IMR-90 (cell line): Measurements from ENCODE around the gene SLC2A3. TPM values are rescaled to one million over a fixed set of nuclear protein-coding genes. Genes with fewer than 3 reads are reported as not detected.

Experiments used
- ATAC-seq: fragments of 200-7000 bp; cut with Tn5 transposase; 2 replicates; pipeline ENCODE4 v1.9.1; 2020; ENCODE audit warnings: low read depth, mild to moderate bottlenecking, moderate library complexity
- BruUV-seq: library from RNA; stranded (reverse); fragments of 400-500 nt; replicated peaks from 2 replicates; lab custom pipeline; 2021; lab: Mats Ljungman, UMichigan
- CTCF ChIA-PET: fragments of 300-600 bp; formaldehyde crosslinking; extraction: SDS; loops from one replicate; lab custom pipeline; 2021; ENCODE audit warnings: antibody characterized with exemption; lab: Yijun Ruan, JAX
- POLR2A ChIA-PET: fragments of 300-600 bp; sonication (Branson Sonifier 250); formaldehyde crosslinking; loops from one replicate; lab custom pipeline; 2022; ENCODE audit warnings: antibody characterized with exemption; ENCODE audit not compliant: unreplicated experiment; lab: Charles Lee
- DNase-seq: peaks from one replicate; pipeline ENCODE4 v3.0.0; 2013
- H2AFZ ChIP-seq: replicated peaks from 2 replicates; pipeline ENCODE3; 2013; ENCODE audit warnings: low read length, mild to moderate bottlenecking; ENCODE audit not compliant: poor library complexity
- H2AK5ac ChIP-seq: 2 replicates; pipeline ENCODE4 v1.6.1; 2013; ENCODE audit warnings: low read depth, low read length, inconsistent platforms
- H2AK9ac ChIP-seq: replicated peaks from 2 replicates; pipeline ENCODE3; 2013; ENCODE audit warnings: mild to moderate bottlenecking, low read depth, low read length, moderate library complexity; ENCODE audit not compliant: poor library complexity
- H2BK120ac ChIP-seq: 2 replicates; pipeline ENCODE4 v1.6.1; 2013; ENCODE audit warnings: low read depth, low read length, inconsistent platforms
- H2BK15ac ChIP-seq: 3 replicates; pipeline ENCODE4 v1.6.1; 2013; ENCODE audit warnings: low read depth, low read length, inconsistent platforms
- H2BK20ac ChIP-seq: 2 replicates; pipeline ENCODE4 v1.6.1; 2013; ENCODE audit warnings: low read depth, mild to moderate bottlenecking, inconsistent platforms, low read length, moderate library complexity
- H2BK5ac ChIP-seq: 2 replicates; pipeline ENCODE4 v1.6.1; 2013; ENCODE audit warnings: mild to moderate bottlenecking, low read depth, low read length, inconsistent platforms; ENCODE audit not compliant: poor library complexity, severe bottlenecking
- H3K14ac ChIP-seq: replicated peaks from 2 replicates; pipeline ENCODE4 v1.6.1; 2013; ENCODE audit warnings: low read depth, low read length, inconsistent platforms
- H3K18ac ChIP-seq: 2 replicates; pipeline ENCODE4 v1.6.1; 2013; ENCODE audit warnings: low read depth, low read length, control low read depth
- H3K23ac ChIP-seq: 2 replicates; pipeline ENCODE4 v1.6.1; 2013; ENCODE audit warnings: low read depth, low read length, inconsistent platforms
- H3K27ac ChIP-seq: 2 replicates; pipeline ENCODE4 v1.5.1; 2013; ENCODE audit warnings: mild to moderate bottlenecking, control low read depth, low read length; ENCODE audit not compliant: insufficient read depth
- H3K27me3 ChIP-seq: 2 replicates; pipeline ENCODE4 v1.6.1; 2013; ENCODE audit warnings: low read length; ENCODE audit not compliant: control insufficient read depth, insufficient read depth
- H3K36me3 ChIP-seq: 2 replicates; pipeline ENCODE4 v1.6.1; 2013; ENCODE audit warnings: low read length, mixed read lengths; ENCODE audit not compliant: control insufficient read depth, insufficient read depth
- H3K4ac ChIP-seq: 2 replicates; pipeline ENCODE4 v1.6.1; 2013; ENCODE audit warnings: low read depth, low read length, inconsistent platforms
- H3K4me1 ChIP-seq: 2 replicates; pipeline ENCODE4 v1.6.1; 2013; ENCODE audit warnings: low read length, mixed read lengths; ENCODE audit not compliant: control insufficient read depth, insufficient read depth
- H3K4me2 ChIP-seq: 2 replicates; pipeline ENCODE4 v1.6.1; 2013; ENCODE audit warnings: low read depth, mild to moderate bottlenecking, control low read depth, low read length, moderate library complexity
- H3K4me3 ChIP-seq: 2 replicates; pipeline ENCODE4 v1.5.1; 2013; ENCODE audit warnings: low read depth, mild to moderate bottlenecking, control low read depth, low read length, moderate library complexity; ENCODE audit not compliant: insufficient read depth
- H3K56ac ChIP-seq: 2 replicates; pipeline ENCODE4 v1.6.1; 2013; ENCODE audit warnings: low read length, inconsistent platforms; ENCODE audit not compliant: insufficient read depth; ENCODE audit errors: extremely low read depth
- H3K79me1 ChIP-seq, 2 experiments: 2 replicates each; pipeline ENCODE4 v1.6.1; 2013; ENCODE audit warnings: low read length in 2 of 2, inconsistent platforms in 1 of 2, low read depth in 1 of 2
- H3K9ac ChIP-seq: 2 replicates; pipeline ENCODE4 v1.6.1; 2013; ENCODE audit warnings: low read depth, low read length, control low read depth
- H3K9me1 ChIP-seq: 2 replicates; pipeline ENCODE4 v1.6.1; 2013; ENCODE audit warnings: low read length, inconsistent platforms; ENCODE audit not compliant: insufficient read depth
- H3K9me3 ChIP-seq: 2 replicates; pipeline ENCODE4 v1.6.1; 2013; ENCODE audit warnings: low read length; ENCODE audit not compliant: control insufficient read depth, insufficient read depth
- H4K20me1 ChIP-seq: 2 replicates; pipeline ENCODE4 v1.6.1; 2013; ENCODE audit warnings: low read length, inconsistent platforms; ENCODE audit not compliant: insufficient read depth
- H4K5ac ChIP-seq: 2 replicates; pipeline ENCODE4 v1.6.1; 2013; ENCODE audit warnings: mild to moderate bottlenecking, low read depth, low read length, control low read depth
- H4K8ac ChIP-seq, 2 experiments: 2 replicates each; pipeline ENCODE4 v1.6.1; 2013; ENCODE audit warnings: low read depth in 2 of 2, low read length in 2 of 2, control low read depth in 1 of 2, inconsistent platforms in 1 of 2
- H4K91ac ChIP-seq: 2 replicates; pipeline ENCODE4 v1.6.1; 2013; ENCODE audit warnings: low read depth, low read length, inconsistent platforms; ENCODE audit not compliant: insufficient read depth
- CHD1 ChIP-seq: IDR thresholded peaks from 2 replicates; pipeline ENCODE4 v1.6.1; 2012; ENCODE audit warnings: low read depth, low read length, improper control_type of control experiment
- CTCF ChIP-seq: conservative IDR thresholded peaks from 2 replicates; pipeline ENCODE4 v1.5.1; 2012; ENCODE audit warnings: mild to moderate bottlenecking, low read depth, low read length, improper control_type of control experiment
- WGBS, 2 experiments: methylation state at CpG; one replicate each; pipeline versions ENCODE4 v1.1.5 to v1.1.7; 2013; ENCODE audit warnings: missing lambda C conversion rate in 2 of 2; ENCODE audit not compliant: insufficient read length in 1 of 2; ENCODE audit errors: extremely low coverage in 2 of 2; 5-methylcytosine and 5-hydroxymethylcytosine counted together
- dilution Hi-C: fragments of 300-500 bp; cut with HindIII; formaldehyde crosslinking; loops from one replicate; pipeline ENCODE4 v1.14.3; 2018; ENCODE audit warnings: low sequenced_read_pairs; ENCODE audit not compliant: unreplicated experiment
- in situ Hi-C: fragments of 300-500 bp; cut with MboI; formaldehyde crosslinking; loops from 3 replicates; pipeline ENCODE4 v1.14.3; 2019; ENCODE audit warnings: low sequenced_read_pairs, inconsistent platforms, mixed read lengths
- intact Hi-C: fragments of 100-400 bp; cut with micrococcal nuclease; formaldehyde crosslinking; loops from 2 replicates; pipeline ENCODE4 v1.10.0; 2022
- polyA plus RNA-seq, 3 experiments: library from polyadenylated mRNA; depleted of rRNA; stranded (reverse); fragments of >200 nt; gene quantifications; 2 replicates each; pipeline ENCODE4 v1.2.3, GENCODE V29; 2012; ENCODE audit warnings: low replicate concordance in 1 of 3
- total RNA-seq: library from RNA; depleted of rRNA; stranded (reverse); fragments of >200 nt; gene quantifications from 2 replicates; pipeline ENCODE4 v1.2.3, GENCODE V29; 2012

SLC2A3 gene
- total and polyA plus RNA-seq, 2 of the 4 experiments (the other 2 are of a cell fraction), result 46.1 to 54.8 TPM

GRCh38 chr12:7937833-7938506 lies 2.0 kb upstream of the SLC2A3 start:
- ChIA-PET POLR2A (interaction anchor here (0.6 kb wide), 1 partner anchor 11 kb away, joined by 7 read pairs; no protein-coding TSS in a partner anchor), CTCF (interaction anchor here (0.8 to 2.4 kb wide), 3 partner anchors 21 to 34 kb away, joined by 3 to 12 read pairs (median 4); no protein-coding TSS in a partner anchor)
- 0 out of 2 replicates have a peak overlapping the region, but pooled peaks have one; percentile 20 for H2AK5ac ChIP-seq
- intact Hi-C loops (no loop called here), dilution Hi-C loops (no loop called here), in situ Hi-C loops (no loop called here)
- 0 out of 2 replicates have a peak, but pooled peaks have one; percentile 20 for TF ChIP-seq CTCF
- no peak for TF ChIP-seq CHD1
- peak overlapping the region; percentile 49 for H2BK5ac ChIP-seq
- H3K23ac ChIP-seq, result peak overlapping the region; percentile 41; the same call in 1 of the 2 replicates
- H3K9me1 ChIP-seq, result no peaks in the 10 kb centered on the region
- peaks cover 25% of the 10 kb centered on the region; the same call in 1 of the 2 replicates for H4K20me1 ChIP-seq
- H4K5ac ChIP-seq, result peak overlapping the region; percentile 69; the same call in 1 of the 2 replicates
- H3K18ac ChIP-seq, result peak overlapping the region; percentile 79; the same call in 1 of the 2 replicates
- H2BK15ac ChIP-seq, result peak overlapping the region; percentile 62; the same call in 1 of the 3 replicates
- peak overlapping the region; percentile 80; the same call in 1 of the 2 replicates for H3K4me2 ChIP-seq
- H3K9me3 ChIP-seq, result no peaks in the 10 kb centered on the region
- H3K4ac ChIP-seq, result peak overlapping the region; percentile 1; the same call in 1 of the 2 replicates
- H2BK20ac ChIP-seq, result peak overlapping the region; percentile 11
- peak overlapping the region; percentile 24 for H3K14ac ChIP-seq
- H3K36me3 ChIP-seq, result peaks cover 4% of the 10 kb centered on the region; the same call in 1 of the 2 replicates
- no peak overlapping the region for H3K9ac ChIP-seq
- no peak overlapping the region for H3K27ac ChIP-seq
- H3K27me3 ChIP-seq, result no peaks in the 10 kb centered on the region
- WGBS, 2 experiments, result no CpG with 5 or more reads among the region's 4 CpGs
- peaks cover 5% of the 10 kb centered on the region for H3K4me1 ChIP-seq
- ATAC-seq (no peak), DNase-seq (no peak)
- H3K4me3 ChIP-seq, result no peak overlapping the region
- H4K91ac ChIP-seq, result peak overlapping the region; percentile 36; the same call in 1 of the 2 replicates
- H2BK120ac ChIP-seq, result peak overlapping the region; percentile 62; the same call in 1 of the 2 replicates
- peak overlapping the region; percentile 41 to 54; a peak in 2 of 4 replicates for H4K8ac ChIP-seq
- peaks cover 0 to 16% of the 10 kb centered on the region in 2 experiments; a peak in 2 of 4 replicates for H3K79me1 ChIP-seq
- no TSS peak for BruUV-seq
- no peak overlapping the region for H2AK9ac ChIP-seq
- peak overlapping the region; percentile 9 for H2AFZ ChIP-seq
- H3K56ac ChIP-seq, result no peak overlapping the region
